ENCODE measurements around the gene MBNL2. TPM values are rescaled to one million over a fixed set of nuclear protein-coding genes. Genes with fewer than 3 reads are reported as not detected.

Gene MBNL2
- total RNA-seq, 1 experiment from 2014 or later, result 0.17 TPM

DNA sequence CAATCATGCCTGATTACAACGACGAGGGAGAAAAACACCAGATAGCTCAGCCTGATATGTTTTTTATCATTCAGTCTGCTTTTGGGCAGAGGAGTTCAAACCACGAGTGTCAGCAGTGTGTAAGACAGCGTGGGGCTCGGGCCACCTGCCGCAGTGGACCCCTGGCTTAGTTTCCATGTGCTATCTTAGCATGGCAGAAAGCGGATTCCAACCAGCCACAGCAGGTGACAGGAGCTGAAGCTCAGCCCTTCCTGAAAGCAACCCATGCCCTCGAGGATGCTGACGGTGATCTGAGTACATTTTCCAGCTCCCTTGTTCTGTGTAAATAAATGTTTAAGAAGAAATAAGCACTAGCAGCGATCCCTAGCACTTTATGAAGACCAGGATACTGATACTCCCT, 32.2 kb upstream of the MBNL2 start:
- Mint-ChIP-seq H3K4me1 (peaks cover 8 to 13% of the 10 kb centered on the region in 2 experiments), H3K4me3 (no peak overlapping the region), H3K9me3 (no peaks in the 10 kb centered on the region; a peak in 1 of 5 replicates), H3K27me3 (ENCODE audit: low read depth) (peaks cover 37% of the 10 kb centered on the region), H3K36me3 (ENCODE audit: insufficient read depth in 1 of 3, low read depth in 3 of 3) (no peaks in the 10 kb centered on the region), H3K27ac (no peak overlapping the region)
- Histone ChIP-seq H2AFZ (ENCODE audit: low read length) (no peak overlapping the region), H3K4me1 (ENCODE audit: insufficient read depth, low read length) (peaks cover 7% of the 10 kb centered on the region; the same call in 1 of the 2 replicates), H3K9ac (ENCODE audit: extremely low read depth, insufficient read length, low read length) (no peak overlapping the region), H3K14ac (ENCODE audit: insufficient read depth, low read length) (no peak overlapping the region), H3K27ac (ENCODE audit: insufficient read length, low read depth, low read length) (no peak overlapping the region), H3K9me3 (ENCODE audit: control insufficient read depth, low read depth, low read length) (no peaks in the 10 kb centered on the region), H3K23ac (ENCODE audit: insufficient read length, low read depth, low read length) (no peak overlapping the region), H3K56ac (ENCODE audit: insufficient read length, low read depth, low read length) (no peak overlapping the region), H4K91ac (ENCODE audit: insufficient read length, low read depth, low read length) (no peak overlapping the region), H2AK5ac (ENCODE audit: insufficient read length, low read length) (no peak overlapping the region), H4K20me1 (ENCODE audit: control insufficient read depth, insufficient read depth, insufficient read length) (no peaks in the 10 kb centered on the region), H4K8ac (replicated peaks; ENCODE audit: insufficient read length, low read depth, low read length) (no peak overlapping the region), H3T11ph (ENCODE audit: low read length) (no peak overlapping the region), H3K79me2 (ENCODE audit: insufficient read depth, low read length) (no peaks in the 10 kb centered on the region), H3K4ac (ENCODE audit: low read depth, low read length) (no peak overlapping the region), H4K5ac (ENCODE audit: insufficient read length, low read depth, low read length) (no peak overlapping the region), H3K4me2 (ENCODE audit: insufficient read depth, insufficient read length, low read length) (no peak overlapping the region), H3K27me3 (ENCODE audit: insufficient read depth, low read length) (no peaks in the 10 kb centered on the region), H2BK5ac (ENCODE audit: insufficient read length, low read length) (no peak overlapping the region), H3K23me2 (ENCODE audit: insufficient read length, low read depth, low read length, poor library complexity, severe bottlenecking) (no peaks in the 10 kb centered on the region), H2BK20ac (ENCODE audit: low read depth, low read length, poor library complexity, severe bottlenecking) (no peak overlapping the region), H3K79me1 (ENCODE audit: insufficient read depth, low read depth, low read length, poor library complexity, severe bottlenecking) (no peaks in the 10 kb centered on the region), H2BK120ac (ENCODE audit: low read depth, low read length, poor library complexity, severe bottlenecking) (no peak overlapping the region), H2BK12ac (ENCODE audit: insufficient read length, low read depth, low read length) (no peak overlapping the region), H3K18ac (ENCODE audit: insufficient read length, low read depth, low read length) (no peak overlapping the region), H2BK15ac (ENCODE audit: low read depth, low read length) (no peak overlapping the region)
- no CpG with 5 or more reads among the region's 10 CpGs for WGBS (ENCODE audit: extremely low coverage, insufficient read length, low lambda C conversion rate)
- no peak for DNase-seq
- TF ChIP-seq, protein P1, sequence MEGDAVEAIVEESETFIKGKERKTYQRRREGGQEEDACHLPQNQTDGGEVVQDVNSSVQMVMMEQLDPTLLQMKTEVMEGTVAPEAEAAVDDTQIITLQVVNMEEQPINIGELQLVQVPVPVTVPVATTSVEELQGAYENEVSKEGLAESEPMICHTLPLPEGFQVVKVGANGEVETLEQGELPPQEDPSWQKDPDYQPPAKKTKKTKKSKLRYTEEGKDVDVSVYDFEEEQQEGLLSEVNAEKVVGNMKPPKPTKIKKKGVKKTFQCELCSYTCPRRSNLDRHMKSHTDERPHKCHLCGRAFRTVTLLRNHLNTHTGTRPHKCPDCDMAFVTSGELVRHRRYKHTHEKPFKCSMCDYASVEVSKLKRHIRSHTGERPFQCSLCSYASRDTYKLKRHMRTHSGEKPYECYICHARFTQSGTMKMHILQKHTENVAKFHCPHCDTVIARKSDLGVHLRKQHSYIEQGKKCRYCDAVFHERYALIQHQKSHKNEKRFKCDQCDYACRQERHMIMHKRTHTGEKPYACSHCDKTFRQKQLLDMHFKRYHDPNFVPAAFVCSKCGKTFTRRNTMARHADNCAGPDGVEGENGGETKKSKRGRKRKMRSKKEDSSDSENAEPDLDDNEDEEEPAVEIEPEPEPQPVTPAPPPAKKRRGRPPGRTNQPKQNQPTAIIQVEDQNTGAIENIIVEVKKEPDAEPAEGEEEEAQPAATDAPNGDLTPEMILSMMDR (conservative IDR thresholded peaks at IDR 0.05), result no peak

All from H9 (cell line).